HG03045 (cell line): ENCODE results near the gene ADGRE1.
A peak's percentile ranks its signal among the peaks of the same experiment; 100 is the strongest.
"Not testable (repeated sequence)": the region's sequence is repeated elsewhere in the genome, so short reads cannot be mapped to it uniquely, and the experiment has no call there.

ENCODE experiments used
- ATAC-seq: cut with Tn5 transposase; IDR thresholded peaks from one replicate; pipeline ENCODE4 v1.9.1; 2021; ENCODE audit warnings: mild to moderate bottlenecking, moderate library complexity; ENCODE audit not compliant: unreplicated experiment

ADGRE1 gene, protein sequence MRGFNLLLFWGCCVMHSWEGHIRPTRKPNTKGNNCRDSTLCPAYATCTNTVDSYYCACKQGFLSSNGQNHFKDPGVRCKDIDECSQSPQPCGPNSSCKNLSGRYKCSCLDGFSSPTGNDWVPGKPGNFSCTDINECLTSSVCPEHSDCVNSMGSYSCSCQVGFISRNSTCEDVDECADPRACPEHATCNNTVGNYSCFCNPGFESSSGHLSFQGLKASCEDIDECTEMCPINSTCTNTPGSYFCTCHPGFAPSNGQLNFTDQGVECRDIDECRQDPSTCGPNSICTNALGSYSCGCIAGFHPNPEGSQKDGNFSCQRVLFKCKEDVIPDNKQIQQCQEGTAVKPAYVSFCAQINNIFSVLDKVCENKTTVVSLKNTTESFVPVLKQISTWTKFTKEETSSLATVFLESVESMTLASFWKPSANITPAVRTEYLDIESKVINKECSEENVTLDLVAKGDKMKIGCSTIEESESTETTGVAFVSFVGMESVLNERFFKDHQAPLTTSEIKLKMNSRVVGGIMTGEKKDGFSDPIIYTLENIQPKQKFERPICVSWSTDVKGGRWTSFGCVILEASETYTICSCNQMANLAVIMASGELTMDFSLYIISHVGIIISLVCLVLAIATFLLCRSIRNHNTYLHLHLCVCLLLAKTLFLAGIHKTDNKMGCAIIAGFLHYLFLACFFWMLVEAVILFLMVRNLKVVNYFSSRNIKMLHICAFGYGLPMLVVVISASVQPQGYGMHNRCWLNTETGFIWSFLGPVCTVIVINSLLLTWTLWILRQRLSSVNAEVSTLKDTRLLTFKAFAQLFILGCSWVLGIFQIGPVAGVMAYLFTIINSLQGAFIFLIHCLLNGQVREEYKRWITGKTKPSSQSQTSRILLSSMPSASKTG

GRCh38 chr19:6887316-6887715 lies at the start of gene ADGRE1:
ADGRE1 (plus strand) TSS chr19:6887579; CDS start chr19:6887609, 30 bp downstream.
- no peak for ATAC-seq

- ATAC-seq = no peak
Observed at GRCh38 chr19:6838062-6838655, 49.2 kb upstream of the ADGRE1 start.

GRCh38 chr19:6842871-6843607 lies 44.3 kb upstream of the ADGRE1 start:
- no peak for ATAC-seq

GRCh38 chr19:6847828-6848200 lies 39.6 kb upstream of the ADGRE1 start:
- no peak for ATAC-seq

DNA sequence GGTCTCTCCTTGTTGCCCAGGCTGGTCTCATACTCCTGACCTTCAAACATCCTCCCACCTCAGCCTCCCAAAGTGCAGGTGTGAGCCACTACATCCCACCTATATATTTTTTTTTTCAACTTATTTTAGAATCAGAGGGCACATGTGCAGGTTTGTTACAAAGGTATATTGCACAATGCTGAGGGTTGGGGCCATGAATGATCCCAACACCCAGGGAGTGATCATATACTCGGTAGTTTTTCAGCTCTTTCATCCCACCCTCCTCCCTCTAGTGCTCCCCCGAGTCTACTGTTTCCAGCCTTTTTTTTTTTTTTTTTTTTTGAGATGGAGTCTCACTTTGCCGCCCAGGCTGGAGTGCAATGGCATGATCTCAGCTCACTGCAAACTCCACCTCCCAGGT lies 38.4 kb upstream of the ADGRE1 start:
- no peak for ATAC-seq

- ATAC-seq = no peak
Observed at GRCh38 chr19:6849876-6850275, 37.5 kb upstream of the ADGRE1 start.

- ATAC-seq = no peak
Observed at GRCh38 chr19:6851359-6851758, 36.0 kb upstream of the ADGRE1 start.

GRCh38 chr19:6852001-6852400 lies 35.4 kb upstream of the ADGRE1 start:
- no peak for ATAC-seq

GRCh38 chr19:6853868-6854267 lies 33.5 kb upstream of the ADGRE1 start:
- ATAC-seq = no peak

DNA sequence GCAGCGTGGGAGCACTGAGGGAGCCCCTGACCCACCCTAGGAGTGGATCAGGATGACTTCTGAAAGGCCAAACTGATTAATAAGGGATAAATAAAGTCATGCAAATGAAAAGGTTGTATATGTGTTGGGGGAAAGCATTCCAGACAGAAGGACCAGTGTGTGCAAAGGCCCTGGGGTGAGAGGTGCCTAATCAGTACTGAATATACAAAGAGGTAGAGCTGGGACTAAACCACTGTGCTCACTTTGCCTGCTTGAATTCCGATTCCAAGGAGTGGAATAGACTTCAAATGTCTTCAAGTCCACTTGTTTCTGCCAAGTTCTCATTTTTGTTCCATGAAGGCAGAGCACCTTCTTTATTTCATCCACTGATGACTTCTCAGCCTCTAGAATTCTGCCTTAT lies 32.6 kb upstream of the ADGRE1 start:
- no peak for ATAC-seq

DNA sequence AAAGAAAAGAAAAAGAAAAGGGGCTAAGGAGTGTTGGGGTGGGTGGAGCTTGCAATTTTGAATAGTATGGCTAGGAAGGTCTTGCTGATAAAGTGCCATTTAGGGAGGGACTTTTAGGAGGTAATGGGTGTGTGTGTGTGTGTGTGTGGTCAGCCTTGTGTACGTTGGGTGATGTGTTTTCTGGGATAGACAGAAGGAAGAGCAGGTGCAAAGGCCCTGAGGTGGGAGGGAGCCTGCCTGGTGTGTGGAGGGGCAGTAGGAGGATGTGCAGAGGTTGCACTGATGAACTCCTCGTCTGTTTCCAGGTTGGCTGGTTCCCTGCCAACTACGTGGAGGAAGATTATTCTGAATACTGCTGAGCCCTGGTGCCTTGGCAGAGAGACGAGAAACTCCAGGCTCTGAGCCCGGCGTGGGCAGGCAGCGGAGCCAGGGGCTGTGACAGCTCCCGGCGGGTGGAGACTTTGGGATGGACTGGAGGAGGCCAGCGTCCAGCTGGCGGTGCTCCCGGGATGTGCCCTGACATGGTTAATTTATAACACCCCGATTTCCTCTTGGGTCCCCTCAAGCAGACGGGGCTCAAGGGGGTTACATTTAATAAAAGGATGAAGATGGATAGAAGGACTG lies 30.5 kb upstream of the ADGRE1 start:
- ATAC-seq = no peak

DNA sequence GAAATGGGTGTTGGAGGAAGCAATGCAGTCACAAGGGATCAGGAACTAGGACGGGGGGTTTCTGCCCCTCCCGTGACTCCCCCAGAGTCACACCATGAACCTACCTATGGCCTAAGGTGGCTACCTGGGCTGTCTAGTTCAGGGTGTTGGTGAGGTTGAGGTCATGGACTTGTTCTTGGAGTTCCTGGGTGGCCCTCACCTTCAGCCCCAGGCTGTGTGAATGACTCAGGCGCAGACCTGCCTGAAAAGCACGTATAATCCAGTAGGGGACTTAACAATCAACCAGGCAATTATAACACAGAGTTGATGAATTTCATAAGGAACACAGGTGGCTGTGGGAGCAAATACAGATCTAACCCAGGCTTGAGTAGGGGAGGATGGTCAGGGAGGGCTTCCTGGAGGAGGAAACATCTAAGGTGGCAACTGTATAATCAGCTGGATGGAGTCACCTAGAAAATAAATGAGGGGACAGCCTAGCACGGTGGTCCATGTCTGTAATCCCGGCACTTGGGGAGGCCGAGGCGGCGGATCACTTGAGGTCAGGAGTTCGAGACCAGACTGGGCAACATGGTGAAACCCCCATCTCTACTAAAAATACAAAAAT lies 25.6 kb upstream of the ADGRE1 start:
- ATAC-seq = no peak

- ATAC-seq = peak; percentile 65
Observed at GRCh38 chr19:6862673-6863078, 24.7 kb upstream of the ADGRE1 start.

- ATAC-seq = no peak
Observed at GRCh38 chr19:6864325-6864940, 22.9 kb upstream of the ADGRE1 start.

- no peak for ATAC-seq
Observed at GRCh38 chr19:6865849-6866248, 21.5 kb upstream of the ADGRE1 start.

GRCh38 chr19:6866741-6867151 lies 20.6 kb upstream of the ADGRE1 start:
- ATAC-seq = no peak

- no peak for ATAC-seq
Observed at GRCh38 chr19:6868351-6868750, 19.0 kb upstream of the ADGRE1 start.

- not testable (repeated sequence) for ATAC-seq
Observed at GRCh38 chr19:6869151-6869882, 18.1 kb upstream of the ADGRE1 start.
